ENCODE data around the gene STK24.
"Not testable (repeated sequence)": the region's sequence is repeated elsewhere in the genome, so short reads cannot be mapped to it uniquely, and the experiment has no call there.

The STK24 gene

DNA sequence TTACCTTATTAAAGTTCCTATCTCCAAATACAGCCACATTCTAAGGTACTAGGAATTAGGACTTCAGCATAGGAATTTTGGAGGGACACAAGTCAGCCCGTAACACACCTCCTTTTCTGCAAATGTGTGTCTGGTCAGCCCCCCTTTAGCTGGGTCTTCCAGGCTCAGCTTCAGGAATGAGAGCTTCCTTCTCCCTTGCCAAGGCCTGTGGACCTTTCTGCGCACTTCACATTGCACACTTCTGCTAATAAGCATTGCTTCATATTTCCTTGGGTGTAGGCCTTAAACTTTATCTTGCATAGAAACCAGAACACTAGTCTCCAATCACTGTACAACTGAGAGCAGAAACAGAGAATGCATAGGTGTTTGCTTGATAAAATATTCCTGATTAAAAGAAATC is 4.5 kb upstream of the STK24 start:
- no peak for DNase-seq (ENCODE audit: insufficient read length)
- TF ChIP-seq POLR2AphosphoS5 (IDR thresholded peaks at IDR 0.05; ENCODE audit: low read depth, low read length) (no peak), TAF1 (IDR thresholded peaks at IDR 0.05; ENCODE audit: borderline replicate concordance, low read depth, low read length) (no peak), POLR2A (IDR thresholded peaks at IDR 0.05; ENCODE audit: low read depth, low read length) (no peak)
- FAIRE-seq = no peak

DNA sequence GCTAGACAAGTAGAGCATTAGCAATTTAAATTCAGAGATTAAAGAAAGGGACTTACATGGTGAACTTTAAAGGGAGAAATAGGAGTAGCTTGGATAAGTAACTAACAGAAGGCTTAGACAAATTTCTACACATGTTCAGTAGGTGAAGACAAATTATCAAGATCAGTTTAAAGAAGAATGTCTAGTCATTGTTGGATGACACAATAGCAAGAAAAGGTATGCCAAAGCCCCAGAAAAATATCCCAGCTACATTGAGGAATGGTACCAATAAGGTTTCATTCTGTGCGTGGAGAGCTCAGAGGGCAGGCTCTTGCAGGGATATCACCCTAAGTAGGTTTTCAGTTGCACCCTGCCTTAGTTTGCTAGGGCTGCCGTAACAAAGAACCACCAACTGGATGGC is 3.5 kb upstream of the STK24 start:
- DNase-seq (ENCODE audit: insufficient read length) (no peak), FAIRE-seq (no peak)
- no peak for TF ChIP-seq TAF1 (IDR thresholded peaks at IDR 0.05; ENCODE audit: borderline replicate concordance, low read depth, low read length)
- TF ChIP-seq POLR2AphosphoS5 (IDR thresholded peaks at IDR 0.05; ENCODE audit: low read depth, low read length) = no peak
- TF ChIP-seq POLR2A (IDR thresholded peaks at IDR 0.05; ENCODE audit: low read depth, low read length) = no peak

DNA sequence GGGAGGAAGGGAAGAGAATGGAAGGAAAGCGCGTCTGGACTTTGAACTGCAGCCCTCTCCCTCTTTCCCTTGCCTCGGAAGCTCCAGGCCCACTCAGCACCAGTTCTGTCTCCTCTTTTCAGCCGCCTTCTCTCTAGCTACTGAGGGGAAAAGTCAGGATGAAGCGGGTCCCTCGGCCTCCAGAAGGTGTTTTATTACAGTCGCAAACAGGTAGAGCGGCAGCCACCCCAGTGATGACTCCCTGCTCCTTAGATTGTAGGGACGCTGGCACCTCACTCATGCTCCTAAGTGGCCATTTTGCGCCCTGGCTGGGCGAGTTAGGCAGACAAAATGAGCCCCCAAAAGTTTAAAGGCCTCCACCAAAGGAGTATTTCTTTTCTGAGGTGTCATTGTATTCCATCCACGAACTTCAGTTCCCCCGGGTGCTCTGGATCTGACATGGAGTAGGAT is 954 bp upstream of the STK24 start:
- no peak for DNase-seq (ENCODE audit: insufficient read length)
- FAIRE-seq = peak; percentile 9
- TF ChIP-seq TAF1 (IDR thresholded peaks at IDR 0.05; ENCODE audit: borderline replicate concordance, low read depth, low read length) = no peak
- no peak for TF ChIP-seq POLR2A (IDR thresholded peaks at IDR 0.05; ENCODE audit: low read depth, low read length)
- no peak for TF ChIP-seq POLR2AphosphoS5 (IDR thresholded peaks at IDR 0.05; ENCODE audit: low read depth, low read length)

DNA sequence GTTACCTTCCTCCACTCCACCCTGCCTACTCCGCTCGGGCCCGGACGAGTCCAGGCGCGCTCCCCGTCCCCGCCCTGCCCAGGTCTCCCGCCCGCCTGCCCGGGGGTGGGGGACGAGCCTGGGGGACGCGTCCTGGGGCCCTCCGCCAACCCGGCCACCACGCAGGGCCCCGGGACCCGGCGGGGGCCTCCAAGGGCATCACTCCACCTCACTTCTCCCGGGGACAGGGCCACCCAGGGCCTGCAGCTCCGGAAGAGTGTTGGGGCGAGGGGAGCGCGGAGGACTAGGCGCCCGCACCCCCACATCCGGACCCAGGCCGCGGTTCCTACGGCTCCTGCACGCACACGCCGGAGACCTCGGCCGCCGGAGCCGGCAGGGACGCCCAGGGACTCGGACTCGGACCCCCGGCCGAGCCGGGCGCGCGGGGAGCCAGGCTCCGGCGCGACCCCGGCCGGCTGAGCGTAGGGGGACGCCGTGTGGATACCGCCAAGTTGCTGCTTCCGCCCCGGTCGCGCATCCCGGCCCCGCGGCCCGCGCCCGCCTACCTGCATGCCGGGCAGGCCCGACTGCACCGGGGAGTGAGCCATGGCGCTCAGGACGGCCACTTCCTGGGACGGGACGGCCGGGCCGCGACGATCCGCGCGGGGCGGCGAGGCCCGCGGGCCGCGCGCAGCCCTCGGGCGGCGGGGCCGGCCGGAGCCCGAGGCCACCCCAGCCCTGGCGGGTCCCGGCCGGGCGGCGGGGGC is 534 bp downstream of the STK24 start:
- TF ChIP-seq POLR2A (IDR thresholded peaks at IDR 0.05; ENCODE audit: low read depth, low read length) = no peak
- TF ChIP-seq TAF1 (IDR thresholded peaks at IDR 0.05; ENCODE audit: borderline replicate concordance, low read depth, low read length) = no peak
- no peak for TF ChIP-seq POLR2AphosphoS5 (IDR thresholded peaks at IDR 0.05; ENCODE audit: low read depth, low read length)
- DNase-seq (ENCODE audit: insufficient read length) = no peak
- no peak for FAIRE-seq

DNA sequence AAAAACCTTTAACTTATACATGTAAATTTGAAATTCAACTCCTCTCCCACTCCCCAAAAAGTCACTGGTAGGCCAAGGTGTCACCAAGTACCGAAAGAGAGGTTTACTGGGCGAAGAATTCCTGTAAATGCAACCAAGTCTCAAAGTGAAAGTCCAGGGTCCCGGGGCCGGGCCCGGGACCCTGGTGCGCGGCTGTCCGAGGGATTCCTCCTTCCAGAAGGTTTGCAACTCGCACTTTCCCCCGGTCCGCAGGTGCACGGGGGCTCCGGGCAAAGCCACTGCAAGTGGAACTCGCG is 1.1 kb downstream of the STK24 start:
- TF ChIP-seq POLR2A (IDR thresholded peaks at IDR 0.05; ENCODE audit: low read depth, low read length) = no peak
- TF ChIP-seq POLR2AphosphoS5 (IDR thresholded peaks at IDR 0.05; ENCODE audit: low read depth, low read length) = no peak
- no peak for TF ChIP-seq TAF1 (IDR thresholded peaks at IDR 0.05; ENCODE audit: borderline replicate concordance, low read depth, low read length)
- FAIRE-seq = peak; percentile 21
- DNase-seq (ENCODE audit: insufficient read length) = no peak

DNA sequence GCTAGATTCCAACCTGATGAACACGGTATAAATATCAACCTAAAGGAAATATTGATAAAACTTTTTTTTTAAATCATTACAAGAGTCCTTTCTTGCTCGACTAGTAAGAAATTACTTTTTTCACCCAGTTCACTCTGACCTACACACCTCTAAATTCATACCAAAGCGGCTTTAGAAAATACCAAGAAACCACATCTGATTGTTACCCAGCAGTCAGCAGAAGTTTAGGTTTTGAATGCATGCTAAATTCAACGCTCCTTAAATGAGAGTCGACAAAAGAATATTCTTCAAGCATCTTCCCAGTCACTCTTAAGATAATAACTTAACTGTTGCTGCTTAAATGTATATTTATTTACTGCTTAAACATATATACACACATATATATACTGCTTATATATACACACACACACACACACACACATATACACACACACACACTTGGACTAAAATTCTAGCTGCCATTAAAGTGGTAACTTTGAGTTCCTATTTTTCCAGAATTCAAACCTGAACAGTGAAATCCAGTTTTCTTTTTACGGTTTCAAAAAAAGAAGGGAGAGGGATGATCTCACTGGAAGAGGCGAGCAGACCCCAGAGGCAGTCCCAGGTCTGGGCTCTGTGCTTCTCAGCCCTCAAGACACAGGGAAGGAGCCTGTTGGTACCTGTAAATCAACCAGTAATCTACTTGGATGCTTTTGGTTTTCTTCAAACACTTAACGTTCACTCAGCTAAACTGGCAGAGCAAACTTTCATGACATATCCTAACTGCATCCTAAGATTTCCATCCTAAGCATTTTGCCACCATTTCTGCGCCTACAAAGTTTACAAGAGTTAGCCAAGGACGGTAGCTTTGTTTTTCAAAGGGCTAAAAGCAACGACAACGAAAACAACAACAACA is 1.7 kb downstream of the STK24 start:
- FAIRE-seq = peak; percentile 5
- DNase-seq (ENCODE audit: insufficient read length) = no peak
- no peak for TF ChIP-seq TAF1 (IDR thresholded peaks at IDR 0.05; ENCODE audit: borderline replicate concordance, low read depth, low read length)
- no peak for TF ChIP-seq POLR2AphosphoS5 (IDR thresholded peaks at IDR 0.05; ENCODE audit: low read depth, low read length)
- no peak for TF ChIP-seq POLR2A (IDR thresholded peaks at IDR 0.05; ENCODE audit: low read depth, low read length)

DNA sequence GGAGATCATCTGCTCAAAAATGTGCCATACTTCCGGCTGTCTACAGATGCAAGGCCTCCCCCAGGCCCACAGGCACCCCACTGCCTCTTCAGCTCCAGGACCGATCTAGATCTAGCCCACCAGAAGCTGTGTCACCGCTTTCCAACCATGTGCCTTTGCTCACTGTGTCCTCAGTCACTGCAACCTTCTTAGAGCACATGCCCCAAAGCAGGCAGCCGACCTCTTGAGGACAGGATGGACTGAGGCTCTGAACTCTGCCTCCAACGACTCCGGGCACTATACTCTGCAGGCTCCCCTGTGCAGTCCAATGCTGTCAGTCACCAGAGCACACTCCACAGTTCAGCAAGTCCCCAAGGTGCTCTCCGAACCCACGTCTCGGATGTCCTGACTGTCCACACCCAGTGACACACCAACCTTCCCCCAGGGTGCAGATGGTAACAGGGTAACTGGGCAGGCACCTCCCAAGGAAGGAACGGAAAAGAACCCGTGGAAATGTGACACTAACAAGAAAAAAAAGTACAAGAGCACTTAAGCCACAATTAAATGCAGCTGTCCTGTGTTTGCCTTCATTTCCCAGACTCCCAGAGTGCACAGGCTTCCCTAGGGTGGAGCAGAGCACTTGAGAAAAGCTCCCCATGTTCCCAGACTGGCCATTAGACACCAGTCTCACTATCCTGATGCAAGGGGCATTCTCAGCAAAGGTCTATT is 4.8 kb downstream of the STK24 start:
- TF ChIP-seq POLR2AphosphoS5 (IDR thresholded peaks at IDR 0.05; ENCODE audit: low read depth, low read length) = no peak
- TF ChIP-seq POLR2A (IDR thresholded peaks at IDR 0.05; ENCODE audit: low read depth, low read length) = no peak
- no peak for TF ChIP-seq TAF1 (IDR thresholded peaks at IDR 0.05; ENCODE audit: borderline replicate concordance, low read depth, low read length)

DNA sequence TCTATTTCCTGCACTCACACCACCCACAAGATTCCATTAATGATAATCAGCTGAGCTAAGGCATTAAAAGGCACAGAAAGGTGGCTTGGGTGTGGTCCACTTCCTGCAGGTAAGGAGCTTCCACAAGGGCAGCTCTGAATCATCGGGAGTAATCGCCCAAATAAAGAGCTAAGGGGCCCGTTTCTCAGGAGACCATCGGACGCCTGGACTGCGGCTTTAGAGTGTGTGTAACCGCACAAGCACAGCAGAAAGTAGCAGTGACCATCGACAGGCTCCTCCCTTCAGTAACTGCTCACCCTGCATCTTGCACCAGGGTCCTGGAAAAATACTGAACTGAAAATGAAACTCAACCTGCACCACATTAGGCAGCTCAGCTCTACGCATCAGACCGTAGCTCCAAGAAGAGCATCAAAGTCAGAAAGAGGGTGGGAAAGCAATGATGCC is 6.0 kb downstream of the STK24 start:
- no peak for TF ChIP-seq POLR2A (IDR thresholded peaks at IDR 0.05; ENCODE audit: low read depth, low read length)
- no peak for TF ChIP-seq POLR2AphosphoS5 (IDR thresholded peaks at IDR 0.05; ENCODE audit: low read depth, low read length)
- no peak for TF ChIP-seq TAF1 (IDR thresholded peaks at IDR 0.05; ENCODE audit: borderline replicate concordance, low read depth, low read length)
- DNase-seq (ENCODE audit: insufficient read length) = peak; percentile 61
- peak; percentile 91 for FAIRE-seq

More for the DNA sequence above, 4.8 kb downstream of the STK24 start:
- FAIRE-seq (no peak), DNase-seq (ENCODE audit: insufficient read length) (no peak)

DNA sequence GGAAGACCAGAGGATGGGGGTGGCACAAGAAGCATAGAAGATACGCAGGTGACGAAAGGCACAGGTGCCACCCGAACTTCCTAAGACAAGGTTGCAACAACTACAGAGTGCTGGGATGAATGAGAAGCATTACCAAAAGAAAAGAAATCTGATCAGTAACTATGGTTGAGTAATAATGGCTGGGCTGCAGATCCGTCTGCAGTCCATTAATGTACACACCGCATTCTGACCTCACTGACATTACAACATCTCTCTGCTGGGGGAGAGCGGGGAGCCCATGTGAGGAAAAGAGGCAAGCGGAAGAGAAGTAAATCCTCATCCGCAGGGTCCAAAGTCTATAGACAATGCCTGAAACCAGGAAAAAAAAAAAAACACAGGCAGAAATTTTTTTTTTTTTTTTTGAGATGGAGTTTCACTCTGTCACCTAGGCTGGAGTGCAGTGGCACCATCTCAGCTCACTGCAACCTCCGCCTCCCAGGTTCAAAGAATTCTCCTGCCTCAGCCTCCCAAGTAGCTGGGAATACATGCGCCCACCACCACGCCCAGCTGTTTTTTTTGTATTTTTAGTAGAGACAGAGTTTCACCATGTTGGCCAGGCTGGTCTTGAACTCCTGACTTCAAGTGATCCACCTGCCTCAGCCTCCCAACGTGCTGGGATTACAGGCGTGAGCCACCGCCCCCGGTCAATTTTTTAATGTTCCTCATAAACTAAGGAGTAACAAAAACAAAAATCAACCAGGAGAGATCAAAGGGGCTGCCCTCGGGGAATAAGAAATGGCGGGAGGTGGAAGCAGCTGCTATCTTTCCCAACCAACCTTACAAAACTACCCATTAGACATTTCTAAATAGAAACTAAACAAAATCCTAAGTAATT is 7.2 kb downstream of the STK24 start:
- DNase-seq (ENCODE audit: insufficient read length); FAIRE-seq: not testable (repeated sequence)

DNA sequence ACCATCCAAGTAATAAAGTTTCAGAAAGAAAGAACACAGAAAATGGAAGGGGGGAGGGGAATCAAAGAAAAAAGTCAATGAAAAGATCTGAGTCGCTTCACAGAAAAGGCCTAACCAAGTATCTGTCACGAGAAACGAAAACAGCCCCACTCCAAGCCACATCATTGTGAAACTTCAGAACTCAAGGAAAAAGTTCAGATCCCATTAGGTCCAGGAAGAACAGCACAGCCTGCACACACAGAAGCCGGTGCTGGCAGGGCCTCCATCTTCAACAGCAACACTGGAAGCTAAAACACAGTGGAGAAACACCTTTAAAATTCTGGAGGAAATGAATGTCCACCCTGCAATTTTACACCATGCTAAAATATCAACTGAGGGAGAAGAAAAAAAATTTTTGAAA is 8.0 kb downstream of the STK24 start:
- TF ChIP-seq TAF1 (IDR thresholded peaks at IDR 0.05; ENCODE audit: borderline replicate concordance, low read depth, low read length) = no peak
- TF ChIP-seq POLR2AphosphoS5 (IDR thresholded peaks at IDR 0.05; ENCODE audit: low read depth, low read length) = no peak
- TF ChIP-seq POLR2A (IDR thresholded peaks at IDR 0.05; ENCODE audit: low read depth, low read length) = no peak
- no peak for FAIRE-seq
- DNase-seq (ENCODE audit: insufficient read length) = no peak

DNA sequence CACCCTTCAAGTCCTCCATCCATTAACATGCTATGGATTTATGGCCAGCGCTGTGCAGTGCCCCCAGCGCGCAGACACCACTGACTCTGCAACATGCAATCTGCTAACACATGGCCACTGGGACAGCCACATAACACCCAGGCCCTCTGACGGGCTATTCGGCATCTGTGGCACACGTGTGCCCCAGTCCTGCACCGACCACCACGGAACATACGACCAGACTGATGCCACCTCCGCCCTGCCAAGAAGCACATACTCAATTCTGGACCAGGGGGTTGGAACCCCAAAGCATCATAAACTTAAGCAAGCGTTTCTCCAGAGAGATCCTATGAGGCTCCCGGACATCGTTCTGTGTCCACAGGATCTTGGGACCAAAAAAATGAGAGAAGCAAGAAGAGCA is 9.8 kb downstream of the STK24 start:
- DNase-seq (ENCODE audit: insufficient read length) (no peak), FAIRE-seq (no peak)
- TF ChIP-seq TAF1 (IDR thresholded peaks at IDR 0.05; ENCODE audit: borderline replicate concordance, low read depth, low read length) (no peak), POLR2A (IDR thresholded peaks at IDR 0.05; ENCODE audit: low read depth, low read length) (no peak), POLR2AphosphoS5 (IDR thresholded peaks at IDR 0.05; ENCODE audit: low read depth, low read length) (no peak)

Measured in GM12892 (cell line).